GM21786 (cell line): Measurements from ENCODE around the gene ALG10B.

Experiments used
- ATAC-seq: cut with Tn5 transposase; IDR thresholded peaks from one replicate; pipeline ENCODE4 v1.9.1; 2021; ENCODE audit not compliant: unreplicated experiment

Gene ALG10B

GRCh38 chr12:38373784-38374183 lies 57.2 kb downstream of the ALG10B start:
- no peak for ATAC-seq

- no peak for ATAC-seq
Observed at GRCh38 chr12:38374751-38375150, 58.2 kb downstream of the ALG10B start.
